NCI-H1105 (cell line): ENCODE data around the gene SELENOK.

Experiments
- DNase-seq: peaks from one replicate; lab custom pipeline; 2025; lab: John Stamatoyannopoulos, UW

SELENOK gene

GRCh38 chr3:53842436-53843194 is 49.0 kb downstream of the SELENOK start:
- no peak for DNase-seq

GRCh38 chr3:53841296-53841695 is 50.4 kb downstream of the SELENOK start:
- DNase-seq = no peak

GRCh38 chr3:53837331-53837730 is 54.3 kb downstream of the SELENOK start:
- no peak for DNase-seq

GRCh38 chr3:53836084-53836872 is 55.4 kb downstream of the SELENOK start:
- no peak for DNase-seq

DNA sequence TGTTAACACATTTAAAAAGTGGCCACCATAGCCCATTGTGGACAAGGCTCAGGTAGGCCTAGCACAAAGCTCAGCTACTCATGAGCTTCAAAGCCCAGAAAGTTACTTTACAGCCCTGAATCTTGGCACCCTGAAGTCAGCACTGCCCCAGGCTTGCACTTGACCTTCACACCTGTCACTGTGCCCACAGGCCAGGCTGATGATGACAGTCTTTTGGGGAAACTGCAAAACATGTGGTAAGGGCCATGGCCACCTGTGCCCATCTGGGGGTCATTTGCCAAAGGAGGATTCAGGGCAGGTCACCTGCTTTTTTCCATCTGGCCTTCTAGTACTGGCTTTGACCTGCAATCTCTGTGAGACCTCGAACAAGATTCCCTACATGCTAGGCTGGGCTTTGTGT is 56.4 kb downstream of the SELENOK start:
- DNase-seq = no peak

DNA sequence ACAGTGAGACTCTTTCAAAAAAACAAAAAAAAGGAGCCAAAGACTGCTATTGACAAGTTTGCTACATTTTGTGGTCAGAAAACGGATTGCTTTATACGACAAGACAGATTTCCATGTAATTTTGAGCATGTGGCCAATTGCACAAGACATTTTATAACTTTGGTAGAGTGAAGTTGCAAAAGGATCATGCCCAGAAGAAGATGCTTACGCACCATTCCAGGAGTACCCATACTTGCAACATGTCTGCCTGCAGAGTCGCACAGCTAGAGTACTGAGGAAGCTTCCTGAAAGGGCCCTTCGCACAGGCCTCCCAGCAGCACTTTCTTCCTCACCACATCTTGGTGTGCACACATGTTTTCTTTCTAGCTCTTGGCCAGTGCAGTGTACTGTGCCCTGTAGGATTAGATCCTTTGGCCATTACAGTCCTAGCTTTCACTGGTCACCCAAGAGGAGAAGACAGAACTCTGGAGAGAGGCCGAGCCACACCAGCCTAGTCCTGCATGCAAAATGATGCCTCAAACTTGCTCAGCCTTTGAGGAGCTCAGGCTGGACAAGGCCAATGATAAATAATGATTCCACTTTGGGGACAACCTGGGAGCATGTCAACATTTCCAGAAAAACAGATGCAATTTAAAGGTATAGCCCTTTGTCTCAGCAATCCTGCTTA is 57.1 kb downstream of the SELENOK start:
- DNase-seq = no peak
